K562 (cell line): ENCODE measurements around the gene CBX3.

Experiments
- ARHGAP35 ChIP-seq: fragments of 450-650 bp; IDR thresholded peaks from 2 replicates; pipeline ENCODE4 v1.6.1; 2018; ENCODE audit not compliant: partially characterized antibody
- ESRRB ChIP-seq: fragments of 250-450 bp; sonication (Bioruptor Pico); IDR thresholded peaks from 2 replicates; pipeline ENCODE4 v1.5.0; 2020; ENCODE audit warnings: mild to moderate bottlenecking, moderate library complexity, borderline replicate concordance
- FOXK1 ChIP-seq: sonication (generic); formaldehyde crosslinking; IDR thresholded peaks from 2 replicates; pipeline ENCODE4 v1.8.0; 2022; ENCODE audit warnings: missing genetic modification reagents, mild to moderate bottlenecking, borderline replicate concordance
- JUN ChIP-seq, 2 experiments: sonication (generic) in 1 of 2; formaldehyde crosslinking in 1 of 2; IDR thresholded peaks; 2 replicates each; pipeline versions ENCODE4 v1.6.1 to v1.8.0; 2012 to 2022; ENCODE audit warnings: borderline replicate concordance in 2 of 2, mild to moderate bottlenecking in 2 of 2, improper control_type of control experiment in 1 of 2, low read depth in 1 of 2, low read length in 1 of 2, missing genetic modification reagents in 1 of 2
- NFRKB ChIP-seq: fragments of 450-650 bp; IDR thresholded peaks from 2 replicates; pipeline ENCODE4 v1.6.1; 2016; ENCODE audit warnings: low read depth
- TAF1 ChIP-seq: IDR thresholded peaks from 2 replicates; pipeline ENCODE4 v1.6.1; 2011; ENCODE audit warnings: mild to moderate bottlenecking, low read length, moderate library complexity; ENCODE audit not compliant: insufficient read depth, control insufficient read depth, severe bottlenecking; ENCODE audit errors: extremely low read depth
- YY1 ChIP-seq, 3 experiments: IDR thresholded peaks; 2 replicates each; pipeline ENCODE4 v1.6.1; 2011; ENCODE audit warnings: low read length in 2 of 3, mild to moderate bottlenecking in 2 of 3, moderate library complexity in 2 of 3, borderline replicate concordance in 1 of 3, control low read depth in 1 of 3, low read depth in 1 of 3; ENCODE audit not compliant: insufficient read depth in 3 of 3, insufficient replicate concordance in 2 of 3, control insufficient read depth in 1 of 3, insufficient read length in 1 of 3; ENCODE audit errors: extremely low read depth in 1 of 3
- TF ChIP-seq, protein P1 (sequence below), 3 experiments: IDR thresholded peaks in 2 of 3; conservative IDR thresholded peaks in 1 of 3; 2 replicates each; pipeline ENCODE4 v1.5.1; 2011 to 2012; ENCODE audit warnings: low read length in 3 of 3, mild to moderate bottlenecking in 3 of 3, control low read depth in 2 of 3, improper control_type of control experiment in 1 of 3, inconsistent platforms in 1 of 3, low read depth in 1 of 3, mixed read lengths in 1 of 3, moderate library complexity in 1 of 3; ENCODE audit not compliant: insufficient read depth in 2 of 3
- TF ChIP-seq, protein P2 (sequence below): fragments of 150-350 bp; IDR thresholded peaks from 2 replicates; pipeline ENCODE4 v1.6.1; 2014; ENCODE audit warnings: low read depth, mild to moderate bottlenecking, low read length, borderline replicate concordance

DNA sequence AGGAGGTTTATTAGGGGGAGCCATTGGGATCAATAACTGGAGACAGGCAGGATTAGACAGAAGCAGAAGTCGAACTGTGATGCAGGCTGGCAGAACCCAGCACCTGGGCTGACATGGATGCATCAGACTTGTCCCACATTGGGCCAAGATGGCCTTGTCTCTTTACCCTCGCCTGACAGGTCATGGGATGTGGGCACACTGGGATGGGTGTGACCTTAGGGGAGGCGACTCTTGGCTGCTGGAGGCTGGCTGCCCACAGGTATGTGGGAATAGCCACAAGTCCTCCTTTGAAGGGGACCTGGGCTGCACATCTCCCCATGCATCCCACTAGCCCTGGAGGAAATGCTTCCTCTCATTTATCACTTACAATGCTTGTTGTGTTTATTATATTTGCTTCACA lies 32.3 kb upstream of the CBX3 start:
- no peak for TF ChIP-seq JUN (IDR thresholded peaks at IDR 0.05; ENCODE audit: borderline replicate concordance, low read depth, low read length)
- TF ChIP-seq JUN (CRISPR knock-in tag; IDR thresholded peaks at IDR 0.05; ENCODE audit: borderline replicate concordance): no peak
- TF ChIP-seq NFRKB: no peak
- TF ChIP-seq, protein P1, sequence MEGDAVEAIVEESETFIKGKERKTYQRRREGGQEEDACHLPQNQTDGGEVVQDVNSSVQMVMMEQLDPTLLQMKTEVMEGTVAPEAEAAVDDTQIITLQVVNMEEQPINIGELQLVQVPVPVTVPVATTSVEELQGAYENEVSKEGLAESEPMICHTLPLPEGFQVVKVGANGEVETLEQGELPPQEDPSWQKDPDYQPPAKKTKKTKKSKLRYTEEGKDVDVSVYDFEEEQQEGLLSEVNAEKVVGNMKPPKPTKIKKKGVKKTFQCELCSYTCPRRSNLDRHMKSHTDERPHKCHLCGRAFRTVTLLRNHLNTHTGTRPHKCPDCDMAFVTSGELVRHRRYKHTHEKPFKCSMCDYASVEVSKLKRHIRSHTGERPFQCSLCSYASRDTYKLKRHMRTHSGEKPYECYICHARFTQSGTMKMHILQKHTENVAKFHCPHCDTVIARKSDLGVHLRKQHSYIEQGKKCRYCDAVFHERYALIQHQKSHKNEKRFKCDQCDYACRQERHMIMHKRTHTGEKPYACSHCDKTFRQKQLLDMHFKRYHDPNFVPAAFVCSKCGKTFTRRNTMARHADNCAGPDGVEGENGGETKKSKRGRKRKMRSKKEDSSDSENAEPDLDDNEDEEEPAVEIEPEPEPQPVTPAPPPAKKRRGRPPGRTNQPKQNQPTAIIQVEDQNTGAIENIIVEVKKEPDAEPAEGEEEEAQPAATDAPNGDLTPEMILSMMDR (IDR thresholded peaks at IDR 0.05 in 2 of 3, conservative IDR thresholded peaks at IDR 0.05 in 1 of 3; ENCODE audit: insufficient read depth in 2 of 3, low read depth in 1 of 3, low read length in 3 of 3): no peak
- no peak for TF ChIP-seq FOXK1 (CRISPR knock-in tag)
- TF ChIP-seq ESRRB (CRISPR knock-in tag): no peak
- TF ChIP-seq YY1 (IDR thresholded peaks at IDR 0.05; ENCODE audit: borderline replicate concordance in 1 of 3, control insufficient read depth in 1 of 3, extremely low read depth in 1 of 3, insufficient read depth in 3 of 3, insufficient read length in 1 of 3, insufficient replicate concordance in 2 of 3, low read depth in 1 of 3, low read length in 2 of 3): no peak
- TF ChIP-seq, protein P2, sequence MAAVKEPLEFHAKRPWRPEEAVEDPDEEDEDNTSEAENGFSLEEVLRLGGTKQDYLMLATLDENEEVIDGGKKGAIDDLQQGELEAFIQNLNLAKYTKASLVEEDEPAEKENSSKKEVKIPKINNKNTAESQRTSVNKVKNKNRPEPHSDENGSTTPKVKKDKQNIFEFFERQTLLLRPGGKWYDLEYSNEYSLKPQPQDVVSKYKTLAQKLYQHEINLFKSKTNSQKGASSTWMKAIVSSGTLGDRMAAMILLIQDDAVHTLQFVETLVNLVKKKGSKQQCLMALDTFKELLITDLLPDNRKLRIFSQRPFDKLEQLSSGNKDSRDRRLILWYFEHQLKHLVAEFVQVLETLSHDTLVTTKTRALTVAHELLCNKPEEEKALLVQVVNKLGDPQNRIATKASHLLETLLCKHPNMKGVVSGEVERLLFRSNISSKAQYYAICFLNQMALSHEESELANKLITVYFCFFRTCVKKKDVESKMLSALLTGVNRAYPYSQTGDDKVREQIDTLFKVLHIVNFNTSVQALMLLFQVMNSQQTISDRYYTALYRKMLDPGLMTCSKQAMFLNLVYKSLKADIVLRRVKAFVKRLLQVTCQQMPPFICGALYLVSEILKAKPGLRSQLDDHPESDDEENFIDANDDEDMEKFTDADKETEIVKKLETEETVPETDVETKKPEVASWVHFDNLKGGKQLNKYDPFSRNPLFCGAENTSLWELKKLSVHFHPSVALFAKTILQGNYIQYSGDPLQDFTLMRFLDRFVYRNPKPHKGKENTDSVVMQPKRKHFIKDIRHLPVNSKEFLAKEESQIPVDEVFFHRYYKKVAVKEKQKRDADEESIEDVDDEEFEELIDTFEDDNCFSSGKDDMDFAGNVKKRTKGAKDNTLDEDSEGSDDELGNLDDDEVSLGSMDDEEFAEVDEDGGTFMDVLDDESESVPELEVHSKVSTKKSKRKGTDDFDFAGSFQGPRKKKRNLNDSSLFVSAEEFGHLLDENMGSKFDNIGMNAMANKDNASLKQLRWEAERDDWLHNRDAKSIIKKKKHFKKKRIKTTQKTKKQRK: no peak
- TF ChIP-seq ARHGAP35: no peak
- TF ChIP-seq TAF1: no peak
